Stimulated activated CD4-positive, alpha-beta T cell treated with anti-CD3 and anti-CD28 coated beads, Interleukin-4, amount 100 ng/mL, for 4 hours (primary cell): ENCODE data around the gene KRTAP22-2.

Source experiments
- DNase-seq, 2 experiments: peaks; one replicate each; pipeline ENCODE4 v3.0.0-alpha.2; 2020

The KRTAP22-2 gene

DNA sequence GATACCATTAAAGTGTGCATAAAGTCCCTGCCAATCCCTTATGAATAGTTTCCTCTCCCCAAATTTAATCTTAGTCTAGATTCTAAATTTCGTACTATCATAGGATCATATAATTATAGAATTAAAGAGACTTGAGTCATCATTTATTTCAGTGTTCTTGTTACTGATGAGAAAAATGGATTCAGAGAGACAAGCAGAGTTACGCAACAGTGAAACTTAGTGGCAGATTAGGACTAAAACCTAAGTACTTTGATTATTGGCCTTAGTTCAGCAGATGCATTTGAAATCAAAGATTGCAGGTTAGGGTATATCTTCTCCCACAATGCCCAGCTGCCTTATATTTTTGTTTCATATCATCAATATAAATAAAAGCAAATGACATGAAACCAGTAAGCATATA is 28.2 kb downstream of the KRTAP22-2 start:
- no peak for DNase-seq

DNA sequence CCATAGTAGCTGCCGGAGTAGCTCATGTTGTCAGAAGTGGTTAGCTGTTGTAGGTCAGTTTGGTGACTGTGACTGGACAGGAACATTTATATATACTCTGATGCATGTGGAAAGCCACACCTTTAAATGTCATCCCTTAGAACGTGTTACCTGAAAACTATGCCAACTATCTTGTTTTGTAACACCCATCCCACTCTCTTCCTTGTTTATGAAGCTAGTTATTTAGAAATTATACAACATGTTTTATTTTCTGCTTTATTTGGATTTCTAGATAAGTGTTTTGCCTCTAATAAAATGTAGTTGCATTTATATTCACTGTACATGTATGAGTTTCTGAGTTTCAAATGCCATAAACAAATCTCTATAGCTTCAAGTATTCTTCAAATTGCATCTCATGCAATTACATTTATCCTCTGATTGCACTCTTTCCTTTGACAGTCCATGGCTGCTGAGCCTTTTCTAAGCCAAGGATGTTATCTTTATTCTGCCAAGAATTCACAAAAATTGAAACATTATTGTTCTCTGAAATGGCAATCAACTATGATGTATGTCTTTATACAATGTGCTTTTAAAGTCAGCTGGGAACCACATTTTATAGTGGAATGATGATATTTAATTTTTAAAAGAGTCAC is 28.8 kb downstream of the KRTAP22-2 start, which contains the start of gene KRTAP19-7:
KRTAP19-7 (minus strand) TSS at position 51 of the 632 bp plus-strand sequence; CDS start at position 26, 25 bp downstream.
- DNase-seq, result no peak

DNA sequence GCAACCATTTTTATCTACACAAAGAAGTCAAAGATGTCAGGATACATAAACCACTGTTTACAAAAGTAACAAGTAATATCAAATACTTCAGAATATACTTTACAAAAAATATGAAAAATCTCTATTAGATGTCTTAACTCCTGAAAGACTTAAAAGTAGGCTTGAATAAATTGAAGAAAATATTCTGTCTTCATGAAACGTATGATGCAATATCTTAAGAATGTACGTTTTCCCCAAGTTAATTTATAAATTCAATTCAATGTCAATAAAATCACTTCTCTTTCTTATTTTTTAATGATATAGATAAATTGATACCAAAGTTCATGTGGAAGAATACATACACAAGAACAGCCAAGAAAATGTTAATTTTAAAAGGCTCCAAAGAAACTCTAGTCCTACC is 35.1 kb downstream of the KRTAP22-2 start:
- no peak for DNase-seq

DNA sequence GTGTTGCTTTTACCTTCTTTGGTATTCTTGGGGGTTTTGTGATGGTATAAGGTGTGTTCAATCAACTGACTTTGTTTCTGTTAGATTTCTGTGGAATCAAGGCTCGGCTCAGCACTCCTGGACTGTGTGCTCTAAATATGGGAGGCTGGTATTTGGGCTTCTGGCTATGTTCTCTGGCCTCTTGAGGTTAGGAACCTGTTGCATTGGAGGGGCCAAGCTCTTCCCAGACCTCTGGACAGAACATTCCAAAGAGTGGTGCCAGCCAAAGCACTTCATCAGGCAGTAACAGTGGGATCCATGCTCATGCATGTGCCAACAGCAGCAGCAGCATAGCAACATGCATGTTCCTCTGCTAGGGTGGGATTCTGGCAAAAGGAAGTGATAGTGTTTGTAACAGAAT is 37.4 kb downstream of the KRTAP22-2 start:
- no peak for DNase-seq

DNA sequence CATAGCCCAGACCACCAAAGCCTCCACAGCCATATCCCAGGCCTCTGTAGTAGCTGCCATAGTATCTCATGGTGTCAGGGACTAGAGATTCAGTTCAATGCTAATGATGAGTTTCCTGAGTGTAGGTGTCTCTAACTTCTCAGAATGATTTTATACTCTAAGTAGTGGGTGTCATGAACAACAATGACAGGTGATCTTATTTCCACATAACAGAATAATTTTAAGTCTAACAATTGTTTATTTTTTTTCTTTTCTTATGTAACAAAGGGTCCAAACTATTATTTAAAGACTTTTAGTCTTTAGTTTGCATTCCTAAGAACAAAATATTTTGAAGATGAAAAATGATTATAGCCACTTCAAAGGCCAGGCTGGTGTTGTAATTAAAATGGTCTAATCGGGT is 48.4 kb downstream of the KRTAP22-2 start, which contains the start of gene KRTAP19-6:
KRTAP19-6 (minus strand) TSS at position 101 of the 400 bp plus-strand sequence; CDS start at position 70, 31 bp downstream.
- DNase-seq, result no peak
